LNCaP clone FGC (cell line): ENCODE results near the gene NHLRC2.
"Not testable (repeated sequence)": the region's sequence is repeated elsewhere in the genome, so short reads cannot be mapped to it uniquely, and the experiment has no call there.

Experiments
- DNase-seq: peaks from one replicate; pipeline ENCODE4 v3.0.0-alpha.2; 2011; ENCODE audit warnings: low read depth
- H3K4me3 ChIP-seq: 2 replicates; pipeline ENCODE4 v1.5.1; 2011; ENCODE audit warnings: mild to moderate bottlenecking, low read depth, low read length, control low read depth
- TF ChIP-seq, protein P1 (sequence below): IDR thresholded peaks from 2 replicates; pipeline ENCODE4 v1.5.1; 2012; ENCODE audit warnings: mild to moderate bottlenecking; ENCODE audit not compliant: control insufficient read depth, insufficient read depth; ENCODE audit errors: extremely low read depth

NHLRC2 gene

DNA sequence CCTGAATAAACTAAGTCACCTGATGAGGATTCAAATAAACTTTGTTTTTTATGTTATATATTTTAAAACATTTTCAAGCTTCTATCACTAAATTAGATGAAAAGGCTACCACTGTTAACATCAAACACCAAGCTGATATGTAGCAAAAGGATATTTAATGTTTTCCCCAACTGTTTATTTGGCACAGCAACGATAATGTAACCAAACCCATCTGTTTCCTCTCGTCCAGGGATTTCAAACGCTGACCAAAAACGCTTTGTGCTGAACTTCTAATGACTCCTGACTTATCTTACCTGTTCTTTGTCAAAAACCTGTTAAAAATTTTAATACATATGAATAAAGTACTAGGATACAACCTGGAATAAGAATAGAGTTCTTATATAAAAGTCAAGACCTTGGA lies 31.1 kb upstream of the NHLRC2 start:
- no peak overlapping the region for H3K4me3 ChIP-seq
- DNase-seq: no peak
- TF ChIP-seq, protein P1, sequence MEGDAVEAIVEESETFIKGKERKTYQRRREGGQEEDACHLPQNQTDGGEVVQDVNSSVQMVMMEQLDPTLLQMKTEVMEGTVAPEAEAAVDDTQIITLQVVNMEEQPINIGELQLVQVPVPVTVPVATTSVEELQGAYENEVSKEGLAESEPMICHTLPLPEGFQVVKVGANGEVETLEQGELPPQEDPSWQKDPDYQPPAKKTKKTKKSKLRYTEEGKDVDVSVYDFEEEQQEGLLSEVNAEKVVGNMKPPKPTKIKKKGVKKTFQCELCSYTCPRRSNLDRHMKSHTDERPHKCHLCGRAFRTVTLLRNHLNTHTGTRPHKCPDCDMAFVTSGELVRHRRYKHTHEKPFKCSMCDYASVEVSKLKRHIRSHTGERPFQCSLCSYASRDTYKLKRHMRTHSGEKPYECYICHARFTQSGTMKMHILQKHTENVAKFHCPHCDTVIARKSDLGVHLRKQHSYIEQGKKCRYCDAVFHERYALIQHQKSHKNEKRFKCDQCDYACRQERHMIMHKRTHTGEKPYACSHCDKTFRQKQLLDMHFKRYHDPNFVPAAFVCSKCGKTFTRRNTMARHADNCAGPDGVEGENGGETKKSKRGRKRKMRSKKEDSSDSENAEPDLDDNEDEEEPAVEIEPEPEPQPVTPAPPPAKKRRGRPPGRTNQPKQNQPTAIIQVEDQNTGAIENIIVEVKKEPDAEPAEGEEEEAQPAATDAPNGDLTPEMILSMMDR: no peak

- DNase-seq: no peak
- TF ChIP-seq, protein P1: no peak
- H3K4me3 ChIP-seq: no peak overlapping the region
These were observed 28.7 kb upstream of the NHLRC2 start for GRCh38 chr10:113825791-113826190.

GRCh38 chr10:113828567-113828966 lies 25.9 kb upstream of the NHLRC2 start:
- not testable (repeated sequence) for H3K4me3 ChIP-seq, DNase-seq

DNA sequence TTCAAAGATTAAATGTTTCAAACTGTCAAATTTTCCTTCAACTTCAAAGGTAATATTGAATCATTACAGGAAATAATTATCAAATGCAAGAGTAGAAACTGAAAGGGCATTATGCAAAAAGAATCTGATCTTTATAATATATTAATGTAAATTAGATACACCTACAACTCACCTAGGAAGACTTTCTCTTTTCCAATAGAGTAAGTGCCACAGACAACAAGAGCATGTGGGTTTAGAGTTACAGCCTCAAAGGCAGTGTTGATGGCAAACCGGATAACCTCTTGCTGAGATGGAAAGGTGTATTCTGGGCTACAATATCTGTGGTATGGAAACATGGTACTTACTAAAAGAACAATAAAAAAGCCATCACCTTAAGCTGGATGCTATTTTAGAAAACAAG lies 12.3 kb upstream of the NHLRC2 start:
- H3K4me3 ChIP-seq: no peak overlapping the region
- TF ChIP-seq, protein P1: no peak
- DNase-seq: no peak

DNA sequence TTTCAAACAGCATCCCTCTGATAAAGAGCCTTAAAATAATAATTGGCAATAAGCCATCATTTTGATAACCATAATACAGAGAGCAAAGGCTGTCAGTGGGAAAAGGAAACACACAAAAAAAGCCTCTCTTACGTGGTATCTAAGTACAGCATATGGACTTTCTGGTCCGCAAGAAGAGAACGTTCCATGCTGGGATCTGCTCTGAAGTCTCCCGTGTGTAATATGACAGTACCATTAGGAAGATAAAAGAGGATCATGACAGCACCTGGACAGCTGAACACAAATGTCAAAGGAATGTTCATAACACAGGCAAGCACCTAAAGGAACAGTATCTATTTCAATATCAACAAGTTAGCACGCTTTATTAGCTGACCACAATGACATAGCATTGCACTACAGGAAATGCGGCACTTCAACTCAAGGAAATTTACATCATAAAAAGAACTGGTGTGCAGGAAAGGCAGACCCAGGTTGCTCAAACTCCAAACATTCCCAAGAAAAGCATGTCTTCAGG lies 10.4 kb upstream of the NHLRC2 start:
- DNase-seq: no peak
- TF ChIP-seq, protein P1: no peak

GRCh38 chr10:113846036-113846435 lies 8.4 kb upstream of the NHLRC2 start:
- H3K4me3 ChIP-seq: no peak overlapping the region
- DNase-seq: no peak
- TF ChIP-seq, protein P1: no peak

More for the DNA sequence above, 10.4 kb upstream of the NHLRC2 start:
- no peak overlapping the region for H3K4me3 ChIP-seq

DNA sequence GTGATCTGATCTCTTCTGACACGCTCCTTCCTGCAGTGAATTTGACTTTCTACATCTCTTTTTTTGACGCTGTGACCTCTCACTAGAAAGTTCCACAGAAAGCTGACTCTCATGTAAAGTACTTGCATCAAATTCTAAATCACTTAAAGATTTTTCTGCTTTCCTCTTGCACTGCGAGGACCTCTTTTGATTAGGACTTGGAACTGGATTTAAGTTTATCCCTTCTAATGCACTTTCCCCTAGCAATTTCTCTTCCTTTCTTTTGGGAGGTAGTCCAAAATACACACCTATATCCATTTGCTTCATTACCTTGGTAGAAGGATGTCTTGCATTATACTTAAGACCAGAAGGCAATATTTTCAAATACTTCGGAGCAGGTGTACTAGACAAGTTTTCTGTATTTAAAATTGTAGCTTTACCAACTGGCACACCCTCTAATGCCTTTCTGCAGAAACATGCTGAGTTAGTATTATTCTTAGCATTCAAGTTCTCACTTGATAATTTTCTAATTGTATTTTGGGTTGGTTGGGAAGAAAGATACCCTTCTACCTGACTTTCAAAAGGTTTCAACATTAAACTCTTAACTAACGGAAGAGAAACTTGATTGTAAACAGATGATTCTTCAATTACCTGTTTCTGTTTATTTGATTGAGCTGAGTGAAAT lies 5.2 kb upstream of the NHLRC2 start:
- no peak overlapping the region for H3K4me3 ChIP-seq
- DNase-seq: no peak
- TF ChIP-seq, protein P1: no peak
